Measurements from ENCODE around the gene RBMS3.

The RBMS3 gene

DNA sequence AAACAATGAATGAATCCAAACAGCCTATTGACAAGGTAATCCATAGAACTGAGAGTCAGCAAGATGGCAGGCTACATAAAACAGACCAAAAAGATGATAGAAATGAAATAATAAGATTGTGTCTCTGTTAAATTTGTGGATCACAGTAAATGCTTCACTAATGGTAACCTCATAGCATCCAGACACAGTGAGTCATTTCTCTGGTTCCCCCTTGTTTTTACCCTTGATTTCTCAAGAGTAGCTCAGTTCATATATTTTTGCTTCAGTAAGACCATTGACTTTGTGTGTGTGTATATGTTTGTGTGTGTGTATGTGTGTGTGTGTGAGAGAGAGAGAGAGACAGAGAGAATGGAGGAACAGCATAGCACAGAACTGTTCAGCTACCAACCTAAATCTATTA, 546.9 kb downstream of the RBMS3 start:
- no peak for DNase-seq (ENCODE audit: low spot score)

DNA sequence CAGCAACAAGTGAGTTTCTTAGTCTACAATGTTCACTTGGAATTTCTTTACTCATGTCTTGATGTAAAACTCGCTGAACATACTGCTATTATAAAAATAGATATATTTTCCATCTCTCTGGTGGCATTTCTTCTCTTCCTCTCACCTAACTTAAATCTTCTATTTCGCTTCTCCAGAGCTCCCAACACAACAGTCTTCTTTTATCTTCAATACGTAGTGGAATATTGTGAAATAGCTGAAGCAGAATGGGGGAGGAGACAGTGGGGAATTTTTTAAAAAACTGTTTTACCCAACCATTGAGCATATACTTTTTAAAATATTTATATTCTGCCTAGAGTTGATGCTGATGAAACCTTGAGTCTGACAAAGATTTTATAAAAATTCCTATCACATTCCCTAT, 548.5 kb downstream of the RBMS3 start:
- Histone ChIP-seq H3K27ac (no peak overlapping the region), H3K4me3 (no peak overlapping the region)
- TF ChIP-seq, protein P1, sequence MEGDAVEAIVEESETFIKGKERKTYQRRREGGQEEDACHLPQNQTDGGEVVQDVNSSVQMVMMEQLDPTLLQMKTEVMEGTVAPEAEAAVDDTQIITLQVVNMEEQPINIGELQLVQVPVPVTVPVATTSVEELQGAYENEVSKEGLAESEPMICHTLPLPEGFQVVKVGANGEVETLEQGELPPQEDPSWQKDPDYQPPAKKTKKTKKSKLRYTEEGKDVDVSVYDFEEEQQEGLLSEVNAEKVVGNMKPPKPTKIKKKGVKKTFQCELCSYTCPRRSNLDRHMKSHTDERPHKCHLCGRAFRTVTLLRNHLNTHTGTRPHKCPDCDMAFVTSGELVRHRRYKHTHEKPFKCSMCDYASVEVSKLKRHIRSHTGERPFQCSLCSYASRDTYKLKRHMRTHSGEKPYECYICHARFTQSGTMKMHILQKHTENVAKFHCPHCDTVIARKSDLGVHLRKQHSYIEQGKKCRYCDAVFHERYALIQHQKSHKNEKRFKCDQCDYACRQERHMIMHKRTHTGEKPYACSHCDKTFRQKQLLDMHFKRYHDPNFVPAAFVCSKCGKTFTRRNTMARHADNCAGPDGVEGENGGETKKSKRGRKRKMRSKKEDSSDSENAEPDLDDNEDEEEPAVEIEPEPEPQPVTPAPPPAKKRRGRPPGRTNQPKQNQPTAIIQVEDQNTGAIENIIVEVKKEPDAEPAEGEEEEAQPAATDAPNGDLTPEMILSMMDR (IDR thresholded peaks at IDR 0.05), result no peak
- DNase-seq (ENCODE audit: low spot score), result no peak

More for the DNA sequence above, 546.9 kb downstream of the RBMS3 start:
- TF ChIP-seq, protein P1 (IDR thresholded peaks at IDR 0.05), result no peak
- no peak overlapping the region for H3K4me3 ChIP-seq
- H3K27ac ChIP-seq, result no peak overlapping the region

DNA sequence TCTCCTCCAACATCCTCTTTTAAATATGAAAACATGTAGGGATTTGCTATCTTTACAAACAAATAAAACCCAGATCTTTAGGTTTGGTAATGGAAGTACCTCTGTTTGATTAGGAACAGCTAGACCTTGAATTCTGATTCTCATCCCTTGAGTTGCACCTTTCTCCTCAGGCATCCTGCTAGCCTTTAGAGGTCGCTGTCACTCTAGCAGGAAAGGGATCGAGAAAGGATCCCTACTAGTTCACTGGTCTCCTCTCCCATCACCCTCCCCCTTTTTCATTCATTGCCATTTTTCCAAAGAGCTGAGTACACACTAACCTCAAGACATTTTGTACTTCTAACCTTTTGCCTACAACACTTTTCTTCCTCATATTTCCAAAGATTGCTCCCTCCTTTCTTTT, 569.8 kb downstream of the RBMS3 start:
- Histone ChIP-seq H3K4me3 (no peak overlapping the region), H3K27ac (no peak overlapping the region)
- no peak for DNase-seq (ENCODE audit: low spot score)
- TF ChIP-seq, protein P1 (IDR thresholded peaks at IDR 0.05), result no peak

DNA sequence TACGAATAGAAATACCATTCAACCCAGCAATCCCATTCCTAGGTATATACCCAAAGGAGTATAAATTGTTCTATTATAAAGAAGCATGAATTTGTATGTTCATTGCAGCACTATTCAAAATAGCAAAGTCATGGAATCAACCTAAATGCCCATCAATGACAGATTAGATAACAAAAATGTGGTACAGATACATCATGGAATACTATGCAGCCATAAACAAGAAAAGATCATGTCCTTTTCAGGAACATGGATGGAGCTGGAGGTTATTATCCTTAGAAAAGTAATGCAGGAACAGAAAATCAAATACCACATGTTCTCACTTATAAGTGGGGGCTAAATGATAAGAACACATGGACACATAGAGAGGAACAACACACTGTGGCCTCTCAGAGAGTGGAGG, 571.9 kb downstream of the RBMS3 start:
- TF ChIP-seq, protein P1 (IDR thresholded peaks at IDR 0.05), result no peak
- H3K27ac ChIP-seq, result no peak overlapping the region

DNA sequence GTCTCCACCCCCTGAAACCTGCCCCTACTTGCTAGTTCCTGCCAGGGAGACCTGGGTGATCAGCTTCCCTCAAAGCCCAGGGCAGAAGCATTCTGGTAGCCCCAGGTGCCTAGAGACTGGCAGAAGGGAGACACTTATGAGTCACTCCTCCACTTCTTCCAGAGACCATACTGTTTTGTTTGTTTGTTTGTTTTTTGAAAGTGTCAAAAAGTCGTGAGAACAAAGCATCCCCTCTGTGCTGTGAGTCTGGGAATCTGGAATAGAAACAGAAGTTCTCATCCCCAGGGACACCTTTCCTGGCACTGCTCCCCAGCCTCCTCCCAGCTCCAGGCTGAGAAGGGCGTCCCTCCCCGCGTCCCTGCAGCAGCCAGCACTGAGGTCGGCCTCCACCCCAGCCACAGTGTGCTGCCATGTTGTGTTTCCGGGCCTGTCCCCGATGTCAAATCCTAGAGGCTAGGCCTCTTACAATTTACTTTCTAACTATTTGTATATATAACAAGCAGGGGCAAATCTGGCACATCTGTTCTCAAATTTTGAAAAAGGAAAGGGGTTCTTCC, 573.0 kb downstream of the RBMS3 start:
- DNase-seq (ENCODE audit: low spot score), result no peak
- no peak overlapping the region for H3K4me3 ChIP-seq
- TF ChIP-seq, protein P1 (IDR thresholded peaks at IDR 0.05), result no peak
- no peak overlapping the region for H3K27ac ChIP-seq

More for the DNA sequence above, 571.9 kb downstream of the RBMS3 start:
- no peak for DNase-seq (ENCODE audit: low spot score)
- no peak overlapping the region for H3K4me3 ChIP-seq

DNA sequence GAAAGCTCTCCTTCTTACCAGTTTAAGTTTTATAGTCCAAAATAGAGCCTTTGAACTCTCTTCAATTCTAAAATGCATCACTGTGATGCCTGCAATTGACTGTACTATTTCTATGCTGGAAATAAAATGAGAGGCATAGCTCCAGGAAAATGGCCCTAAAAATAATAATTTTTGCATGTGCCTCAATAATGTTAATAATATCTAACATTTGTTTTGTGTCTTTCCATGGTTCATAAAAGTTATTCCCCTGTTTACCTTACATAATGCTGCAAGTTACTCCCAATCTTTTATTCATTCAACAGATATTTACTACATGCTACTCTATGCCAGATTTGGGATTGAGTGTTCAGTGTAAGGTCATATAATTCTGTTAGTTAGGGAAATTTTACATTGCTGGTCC, 574.0 kb downstream of the RBMS3 start:
- TF ChIP-seq, protein P1 (IDR thresholded peaks at IDR 0.05), result no peak
- DNase-seq (ENCODE audit: low spot score), result no peak
- no peak overlapping the region for H3K4me3 ChIP-seq
- no peak overlapping the region for H3K27ac ChIP-seq

DNA sequence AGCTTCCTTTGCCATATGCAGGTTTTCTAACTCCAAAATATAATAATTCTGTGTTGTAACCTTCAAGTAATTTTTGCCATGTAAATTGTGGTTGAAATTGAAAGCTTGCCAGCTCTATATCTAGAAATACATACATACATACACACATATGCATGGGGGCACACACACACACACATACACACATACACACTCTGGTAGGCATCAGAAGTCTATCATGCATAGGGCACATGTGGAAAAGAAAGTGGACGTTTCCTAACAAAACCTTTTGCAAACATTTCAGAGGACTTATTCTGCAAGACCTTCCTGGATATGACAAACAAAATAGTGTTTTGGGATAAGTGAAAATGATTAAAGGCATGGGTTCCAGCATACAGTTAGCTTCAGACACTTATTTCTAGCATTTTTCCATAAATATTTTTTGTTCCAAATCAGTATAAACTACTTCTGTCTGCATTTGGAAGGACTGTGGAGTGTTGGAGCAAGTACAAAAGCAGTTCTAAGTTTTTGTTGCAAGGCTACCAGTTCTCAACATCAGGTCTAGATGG, 578.9 kb downstream of the RBMS3 start:
- Histone ChIP-seq H3K27ac (no peak overlapping the region), H3K4me3 (no peak overlapping the region)
- TF ChIP-seq, protein P1 (IDR thresholded peaks at IDR 0.05), result no peak
- no peak for DNase-seq (ENCODE audit: low spot score)

Measured in coronary artery (tissue), 2 donors.